HEK293 (cell line): ENCODE data around the gene SCUBE1.

Experiments
- ZFP3 ChIP-seq: fragments of 450-650 bp; formaldehyde crosslinking; IDR thresholded peaks from 2 replicates; pipeline ENCODE4 v1.5.1; 2016; ENCODE audit warnings: low read depth, missing biosample characterization, missing genetic modification characterization
- ZNF280C ChIP-seq: fragments of 450-650 bp; formaldehyde crosslinking; IDR thresholded peaks from 2 replicates; pipeline ENCODE4 v1.5.1; 2016; ENCODE audit warnings: missing biosample characterization, missing genetic modification characterization
- ZNF292 ChIP-seq: fragments of 450-650 bp; formaldehyde crosslinking; IDR thresholded peaks from 2 replicates; pipeline ENCODE4 v1.5.1; 2016; ENCODE audit warnings: low read depth, missing biosample characterization, missing genetic modification characterization, borderline replicate concordance
- ZNF660 ChIP-seq: fragments of 450-650 bp; IDR thresholded peaks from 2 replicates; pipeline ENCODE4 v1.5.1; 2018; ENCODE audit warnings: missing biosample characterization, mild to moderate bottlenecking, missing genetic modification characterization
- TF ChIP-seq, protein P1 (sequence below): fragments of 450-650 bp; formaldehyde crosslinking; IDR thresholded peaks from 2 replicates; pipeline ENCODE4 v1.5.1; 2016; ENCODE audit warnings: missing biosample characterization, missing genetic modification characterization

DNA sequence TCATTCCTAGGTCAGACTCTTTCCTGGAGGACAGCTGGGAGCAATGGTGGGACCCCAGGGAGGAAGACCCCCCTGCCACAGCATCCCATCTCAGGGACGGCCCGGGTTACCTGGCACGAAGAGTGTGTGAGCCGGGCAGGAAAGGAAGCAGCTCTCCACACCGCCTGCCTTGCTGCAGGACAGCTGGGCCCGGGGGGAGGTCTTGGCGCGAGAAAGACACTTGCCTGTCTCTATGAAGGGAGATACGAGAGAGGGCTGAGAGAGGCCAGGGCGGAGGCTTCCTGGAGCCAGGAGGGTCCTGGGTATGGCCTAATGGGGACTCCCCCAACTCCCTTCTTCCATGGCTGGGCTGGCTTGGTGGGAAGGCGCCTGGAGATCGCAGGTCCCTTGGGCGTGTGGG, 120.2 kb downstream of the SCUBE1 start:
- TF ChIP-seq, protein P1, sequence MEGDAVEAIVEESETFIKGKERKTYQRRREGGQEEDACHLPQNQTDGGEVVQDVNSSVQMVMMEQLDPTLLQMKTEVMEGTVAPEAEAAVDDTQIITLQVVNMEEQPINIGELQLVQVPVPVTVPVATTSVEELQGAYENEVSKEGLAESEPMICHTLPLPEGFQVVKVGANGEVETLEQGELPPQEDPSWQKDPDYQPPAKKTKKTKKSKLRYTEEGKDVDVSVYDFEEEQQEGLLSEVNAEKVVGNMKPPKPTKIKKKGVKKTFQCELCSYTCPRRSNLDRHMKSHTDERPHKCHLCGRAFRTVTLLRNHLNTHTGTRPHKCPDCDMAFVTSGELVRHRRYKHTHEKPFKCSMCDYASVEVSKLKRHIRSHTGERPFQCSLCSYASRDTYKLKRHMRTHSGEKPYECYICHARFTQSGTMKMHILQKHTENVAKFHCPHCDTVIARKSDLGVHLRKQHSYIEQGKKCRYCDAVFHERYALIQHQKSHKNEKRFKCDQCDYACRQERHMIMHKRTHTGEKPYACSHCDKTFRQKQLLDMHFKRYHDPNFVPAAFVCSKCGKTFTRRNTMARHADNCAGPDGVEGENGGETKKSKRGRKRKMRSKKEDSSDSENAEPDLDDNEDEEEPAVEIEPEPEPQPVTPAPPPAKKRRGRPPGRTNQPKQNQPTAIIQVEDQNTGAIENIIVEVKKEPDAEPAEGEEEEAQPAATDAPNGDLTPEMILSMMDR = no peak
- TF ChIP-seq ZNF280C (tag by site-specific recombination) (no peak), ZFP3 (tag by site-specific recombination) (no peak), ZNF292 (tag by site-specific recombination) (no peak), ZNF660 (tag by site-specific recombination) (no peak)
